ENCODE measurements around the gene NRL.
A peak's percentile ranks its signal among the peaks of the same experiment; 100 is the strongest.

NRL gene

GRCh38 chr14:24114532-24115421 is at the start of gene NRL, which contains the start of gene DCAF11:
TSS of gene NRL (minus strand) at chr14:24114949. CDS start at chr14:24082848, 32,101 bp downstream.
TSS of gene DCAF11 (plus strand) at chr14:24114777. CDS start at chr14:24115595, 818 bp downstream.
- DNase-seq, result peak; percentile 99

- no peak for DNase-seq
These were observed 47.3 kb upstream of the NRL start for GRCh38 chr14:24162093-24162492.

- peak; percentile 74 for DNase-seq
These were observed 46.4 kb upstream of the NRL start, which contains the start of gene IRF9 for GRCh38 chr14:24160850-24161804. TSS of gene IRF9 (plus strand) at chr14:24161265. CDS start at chr14:24162145, 880 bp downstream.

- DNase-seq, result no peak
These were observed 45.7 kb upstream of the NRL start for GRCh38 chr14:24160499-24160849.

GRCh38 chr14:24159777-24160498 is 45.2 kb upstream of the NRL start:
- no peak for DNase-seq

GRCh38 chr14:24157331-24157730 is 42.6 kb upstream of the NRL start:
- no peak for DNase-seq

GRCh38 chr14:24156840-24157239 is 42.1 kb upstream of the NRL start:
- DNase-seq, result no peak

- no peak for DNase-seq
These were observed 40.4 kb upstream of the NRL start for GRCh38 chr14:24155100-24155499.

- DNase-seq, result no peak
These were observed 36.8 kb upstream of the NRL start for GRCh38 chr14:24151404-24152080.

- no peak for DNase-seq
These were observed 36.2 kb upstream of the NRL start for GRCh38 chr14:24150993-24151392.

GRCh38 chr14:24150567-24150966 is 35.8 kb upstream of the NRL start:
- DNase-seq, result no peak

GRCh38 chr14:24150061-24150460 is 35.3 kb upstream of the NRL start:
- DNase-seq, result no peak

- no peak for DNase-seq
These were observed 34.7 kb upstream of the NRL start for GRCh38 chr14:24149302-24149969.

- no peak for DNase-seq
These were observed 33.1 kb upstream of the NRL start for GRCh38 chr14:24147761-24148428.

- peak; percentile 97 for DNase-seq
These were observed 32.4 kb upstream of the NRL start, which contains the start of gene RNF31 for GRCh38 chr14:24146978-24147760. TSS of gene RNF31 (plus strand) at chr14:24147498. CDS start at chr14:24147699, 201 bp downstream.

- DNase-seq, result peak; percentile 94
These were observed 31.8 kb upstream of the NRL start, which contains the start of gene PSME2 for GRCh38 chr14:24146453-24146977. TSS of gene PSME2 (minus strand) at chr14:24146610. CDS start at chr14:24146581, 29 bp downstream.

GRCh38 chr14:24145690-24146452 is 31.1 kb upstream of the NRL start:
- DNase-seq, result no peak

GRCh38 chr14:24145219-24145618 is 30.5 kb upstream of the NRL start:
- no peak for DNase-seq

- no peak for DNase-seq
These were observed 29.7 kb upstream of the NRL start for GRCh38 chr14:24144451-24144850.
